Measurements from ENCODE around the gene UBASH3B.

The UBASH3B gene

DNA sequence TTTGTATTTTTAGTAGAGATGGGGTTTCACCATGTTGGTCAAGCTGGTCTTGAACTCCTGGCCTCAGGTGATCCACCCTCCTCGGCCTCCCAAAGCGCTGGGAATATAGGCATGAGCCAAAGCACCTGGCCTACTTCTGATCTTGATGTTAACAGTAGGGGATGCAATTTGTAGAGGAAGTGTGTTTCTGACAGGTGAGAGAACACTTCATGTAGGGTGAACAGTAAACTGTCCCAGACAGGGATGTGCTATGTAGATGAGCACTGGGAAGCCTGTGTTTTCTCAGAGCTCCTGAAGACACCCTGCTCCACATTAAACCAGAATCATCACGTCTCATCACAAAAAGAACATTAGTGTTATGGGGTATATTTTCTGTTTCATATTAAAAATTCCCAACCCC lies 45.1 kb downstream of the UBASH3B start:
- no peak for TF ChIP-seq CTCF (IDR thresholded peaks at IDR 0.05; ENCODE audit: borderline replicate concordance, control extremely low read depth, extremely low read depth, insufficient read depth, missing control alignments)
- in situ Hi-C loops (cut with MboI; ENCODE audit: low sequenced_read_pairs, unreplicated experiment) = no loop called here
- DNase-seq (ENCODE audit: low spot score) = no peak

- TF ChIP-seq CTCF (IDR thresholded peaks at IDR 0.05; ENCODE audit: borderline replicate concordance, control extremely low read depth, extremely low read depth, insufficient read depth, missing control alignments) = no peak
- in situ Hi-C loops (cut with MboI; ENCODE audit: low sequenced_read_pairs, unreplicated experiment) = no loop called here
- DNase-seq (ENCODE audit: low spot score) = no peak
Observed at GRCh38 chr11:122701143-122701542, 45.6 kb downstream of the UBASH3B start.

GRCh38 chr11:122703541-122704272 lies 48.2 kb downstream of the UBASH3B start:
- TF ChIP-seq CTCF (IDR thresholded peaks at IDR 0.05; ENCODE audit: borderline replicate concordance, control extremely low read depth, extremely low read depth, insufficient read depth, missing control alignments) = no peak
- in situ Hi-C loops (cut with MboI; ENCODE audit: low sequenced_read_pairs, unreplicated experiment) = no loop called here

DNA sequence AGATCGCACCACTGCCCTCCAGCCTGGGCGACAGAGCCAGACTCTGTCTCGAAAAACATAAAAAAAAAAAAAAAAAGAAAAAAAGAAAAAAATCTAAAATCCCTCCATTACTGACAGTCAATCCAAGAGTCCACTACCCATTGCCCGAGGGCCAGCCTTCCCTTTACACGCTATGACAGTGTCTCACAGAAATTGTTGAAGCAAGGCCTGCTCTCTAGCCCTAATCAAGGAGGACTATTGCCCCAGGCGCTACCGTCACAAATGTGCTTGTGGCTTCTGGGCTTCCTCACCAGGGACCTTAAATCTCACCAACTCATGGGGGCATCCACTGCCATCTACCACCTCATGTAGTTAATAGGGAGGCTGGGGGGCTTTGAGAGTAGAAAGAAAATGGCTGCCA lies 49.9 kb downstream of the UBASH3B start:
- in situ Hi-C loops (cut with MboI; ENCODE audit: low sequenced_read_pairs, unreplicated experiment) = no loop called here
- no peak for TF ChIP-seq CTCF (IDR thresholded peaks at IDR 0.05; ENCODE audit: borderline replicate concordance, control extremely low read depth, extremely low read depth, insufficient read depth, missing control alignments)
- DNase-seq (ENCODE audit: low spot score) = no peak

More at GRCh38 chr11:122703541-122704272, 48.2 kb downstream of the UBASH3B start:
- no peak for DNase-seq (ENCODE audit: low spot score)

DNA sequence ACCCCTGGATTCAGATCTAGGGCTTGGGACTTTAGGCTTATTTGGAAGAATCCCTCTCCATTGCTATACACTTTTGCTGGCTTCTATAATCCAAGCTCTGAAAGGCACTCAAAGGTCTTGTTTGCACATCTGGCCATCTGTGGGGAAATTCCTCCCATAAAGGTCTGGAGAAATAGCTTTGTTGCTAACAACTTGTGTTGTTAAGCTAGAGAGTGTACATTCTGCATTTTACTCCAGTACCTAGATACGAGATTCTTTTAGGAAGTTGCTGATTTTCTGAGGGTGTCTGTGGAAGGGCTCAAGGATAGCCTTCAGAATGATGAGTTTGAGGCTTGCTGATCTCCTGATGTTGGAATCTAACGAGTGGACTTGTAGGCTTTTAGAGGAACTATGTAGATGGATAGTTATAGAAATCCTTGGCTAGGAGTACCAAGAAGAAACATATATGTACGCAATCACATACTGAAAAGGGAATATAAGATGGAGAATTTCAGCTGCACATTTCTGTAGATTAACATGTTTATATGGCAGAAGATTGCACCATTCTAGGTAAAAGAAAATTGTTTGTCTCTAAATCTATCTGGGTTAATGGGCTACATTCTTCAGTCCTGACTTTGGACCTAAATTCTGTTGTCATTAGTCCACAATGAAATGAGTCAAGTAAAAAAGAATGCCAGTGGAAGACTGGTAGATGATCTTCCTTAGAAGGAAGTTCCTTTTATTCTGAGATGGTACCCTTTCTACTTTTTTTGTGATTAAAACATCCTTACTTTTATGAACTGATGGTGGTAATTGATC lies 51.0 kb downstream of the UBASH3B start:
- TF ChIP-seq CTCF (IDR thresholded peaks at IDR 0.05; ENCODE audit: borderline replicate concordance, control extremely low read depth, extremely low read depth, insufficient read depth, missing control alignments) = no peak
- DNase-seq (ENCODE audit: low spot score) = no peak
- in situ Hi-C loops (cut with MboI; ENCODE audit: low sequenced_read_pairs, unreplicated experiment) = no loop called here

DNA sequence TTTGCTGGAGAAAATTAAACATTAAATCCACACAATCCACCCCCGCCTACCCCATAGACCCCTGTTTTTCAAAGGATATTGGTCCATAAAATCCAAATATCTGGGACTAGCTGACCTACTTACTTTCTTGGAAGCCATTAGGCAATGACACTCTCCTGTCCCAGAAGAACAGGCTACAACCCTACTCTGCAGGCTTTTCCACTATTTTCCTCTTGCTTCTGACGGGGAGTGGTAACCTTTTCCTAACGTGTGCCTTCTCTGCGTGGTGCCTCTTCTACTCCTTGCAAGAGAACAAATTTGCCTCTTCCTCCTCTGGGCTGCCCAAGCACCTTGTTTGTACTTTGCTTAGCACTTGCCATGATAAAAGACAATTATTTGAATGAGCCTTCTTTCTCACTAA lies 51.6 kb downstream of the UBASH3B start:
- no peak for DNase-seq (ENCODE audit: low spot score)
- in situ Hi-C loops (cut with MboI; ENCODE audit: low sequenced_read_pairs, unreplicated experiment) = no loop called here
- no peak for TF ChIP-seq CTCF (IDR thresholded peaks at IDR 0.05; ENCODE audit: borderline replicate concordance, control extremely low read depth, extremely low read depth, insufficient read depth, missing control alignments)

Measured in GM13976 (cell line).